A673 (cell line): Measurements from ENCODE around the gene THYN1. TPM values are rescaled to one million over a fixed set of nuclear protein-coding genes. Genes with fewer than 3 reads are reported as not detected.

Source experiments
- BruUV-seq: library from RNA; stranded (reverse); fragments of 400-500 nt; replicated peaks from 2 replicates; lab custom pipeline; 2021; lab: Mats Ljungman, UMichigan
- CTCF ChIA-PET: fragments of 300-600 bp; sonication (Branson Sonifier 250); formaldehyde crosslinking; loops from one replicate; lab custom pipeline; 2022; ENCODE audit warnings: antibody characterized with exemption; lab: Charles Lee
- POLR2A ChIA-PET: fragments of 300-600 bp; sonication (Branson Sonifier 250); formaldehyde crosslinking; loops from one replicate; lab custom pipeline; 2022; ENCODE audit warnings: antibody characterized with exemption; ENCODE audit not compliant: low non-redundant PET; lab: Charles Lee
- DNase-seq: peaks from one replicate; pipeline ENCODE4 v3.0.0-alpha.2; 2015; ENCODE audit warnings: low spot score
- H3K27ac ChIP-seq: fragments of 200-600 bp; sonication (generic); 2 replicates; pipeline ENCODE4 v1.5.1; 2016; ENCODE audit warnings: mixed run types, low read depth, mild to moderate bottlenecking, mixed read lengths, antibody characterized with exemption, low read length; ENCODE audit not compliant: poor library complexity, severe bottlenecking
- H3K27me3 ChIP-seq: fragments of 200-600 bp; sonication (generic); replicated peaks from 2 replicates; pipeline ENCODE4 v1.6.1; 2017; ENCODE audit warnings: mixed run types, low read depth, mild to moderate bottlenecking, mixed read lengths, antibody characterized with exemption, low read length; ENCODE audit not compliant: insufficient read depth, poor library complexity
- H3K36me3 ChIP-seq: fragments of 200-600 bp; sonication (generic); 2 replicates; pipeline ENCODE4 v1.6.1; 2016; ENCODE audit warnings: mixed run types, mild to moderate bottlenecking, mixed read lengths, antibody characterized with exemption, low read length; ENCODE audit not compliant: insufficient read depth, poor library complexity, severe bottlenecking
- H3K4me1 ChIP-seq: fragments of 200-600 bp; sonication (generic); 2 replicates; pipeline ENCODE4 v1.6.1; 2017; ENCODE audit warnings: mixed run types, mild to moderate bottlenecking, mixed read lengths, antibody characterized with exemption, low read length; ENCODE audit not compliant: insufficient read depth, poor library complexity, severe bottlenecking
- H3K4me3 ChIP-seq: fragments of 200-600 bp; sonication (generic); 2 replicates; pipeline ENCODE4 v1.5.1; 2016; ENCODE audit warnings: low read depth, mixed run types, mild to moderate bottlenecking, mixed read lengths, low read length; ENCODE audit not compliant: poor library complexity, severe bottlenecking
- H3K9me3 ChIP-seq: fragments of 200-600 bp; sonication (generic); 2 replicates; pipeline ENCODE4 v1.6.1; 2016; ENCODE audit warnings: mixed run types, low read depth, mild to moderate bottlenecking, mixed read lengths, antibody characterized with exemption, low read length; ENCODE audit not compliant: poor library complexity, severe bottlenecking
- CTCF ChIP-seq: fragments of 300-800, 200-600 bp; sonication (generic); conservative IDR thresholded peaks from 2 replicates; pipeline ENCODE4 v1.5.1; 2017; ENCODE audit warnings: low read depth, mild to moderate bottlenecking, antibody characterized with exemption, low read length, moderate library complexity, mixed read lengths
- EZH2 ChIP-seq: fragments of 200-600 bp; sonication (generic); IDR thresholded peaks from 2 replicates; pipeline ENCODE4 v1.6.1; 2017; ENCODE audit warnings: borderline replicate concordance, low read depth, mild to moderate bottlenecking, mixed read lengths, antibody characterized with exemption, low read length; ENCODE audit not compliant: poor library complexity, severe bottlenecking
- intact Hi-C: fragments of 100-400 bp; cut with micrococcal nuclease; formaldehyde crosslinking; loops from one replicate; pipeline ENCODE4 v1.10.0; 2022; ENCODE audit not compliant: unreplicated experiment
- total RNA-seq: library from RNA; stranded (reverse); gene quantifications from 2 replicates; pipeline ENCODE4 v1.2.3, GENCODE V29; 2021

THYN1 gene
- total RNA-seq, 1 experiment from 2014 or later = 57.2 TPM

- Histone ChIP-seq H3K4me1 (peaks cover 12% of the 10 kb centered on the region), H3K27me3 (no peaks in the 10 kb centered on the region), H3K9me3 (no peaks in the 10 kb centered on the region), H3K4me3 (peak overlapping the region; percentile 65), H3K27ac (peak overlapping the region; percentile 79), H3K36me3 (peaks cover 12% of the 10 kb centered on the region)
- ChIA-PET POLR2A (interaction anchor here (0.6 kb wide), 1 partner anchor 73 kb away, joined by 5 read pairs; no protein-coding TSS in a partner anchor), CTCF (interaction anchor here (1.3 kb wide), 1 partner anchor 18 kb away, joined by 4 read pairs; no protein-coding TSS in a partner anchor)
- TF ChIP-seq EZH2 (no peak), CTCF (no peak)
- intact Hi-C loops = loop anchor here (2.0 kb wide), 1 partner anchor 28 kb away; the partner anchor contains the start of genes ACAD8 and THYN1
- BruUV-seq = no TSS peak
- peak; percentile 87 for DNase-seq
Observed at GRCh38 chr11:134224710-134225664, 28.2 kb downstream of the THYN1 start.

- intact Hi-C loops = loop anchor here (2.0 kb wide), 1 partner anchor 29 kb away; the partner anchor contains the start of genes ACAD8 and THYN1
- no peak for TF ChIP-seq CTCF
- no peak for TF ChIP-seq EZH2
- Histone ChIP-seq H3K27me3 (no peaks in the 10 kb centered on the region), H3K27ac (peak within 1 kb of the TSS; percentile 79), H3K36me3 (peaks cover 21% of the 10 kb centered on the region), H3K4me3 (peak within 1 kb of the TSS; percentile 65), H3K4me1 (peaks cover 12% of the 10 kb centered on the region), H3K9me3 (no peaks in the 10 kb centered on the region)
- BruUV-seq = no TSS peak
- peak; percentile 99 for DNase-seq
- CTCF ChIA-PET = interaction anchor here (0.7 to 1.3 kb wide), 3 partner anchors 15 to 20 kb away, joined by 3 to 4 read pairs (median 4); no protein-coding TSS in a partner anchor
- POLR2A ChIA-PET = interaction anchor here (0.7 kb wide), 1 partner anchor 114 kb away, joined by 8 read pairs; no protein-coding TSS in a partner anchor
Observed at GRCh38 chr11:134223836-134224709, 29.1 kb downstream of the THYN1 start, which contains the start of the genes NCAPD3 and VPS26B. Gene NCAPD3, minus strand, starts transcription at chr11:134223967. Its CDS starts 41 bp downstream, at chr11:134223926. Gene VPS26B, plus strand, starts transcription at chr11:134224671. Its CDS starts 452 bp downstream, at chr11:134225123.

GRCh38 chr11:134223121-134223520 lies 30.0 kb downstream of the THYN1 start:
- Histone ChIP-seq H3K27me3 (no peaks in the 10 kb centered on the region), H3K4me1 (peaks cover 12% of the 10 kb centered on the region), H3K4me3 (peak overlapping the region; percentile 65), H3K27ac (peak overlapping the region; percentile 79), H3K36me3 (peaks cover 30% of the 10 kb centered on the region), H3K9me3 (no peaks in the 10 kb centered on the region)
- intact Hi-C loops = no loop called here
- POLR2A ChIA-PET = no interaction called here
- CTCF ChIA-PET = no interaction called here
- no peak for TF ChIP-seq CTCF
- no peak for TF ChIP-seq EZH2
- DNase-seq = peak; percentile 19
- TSS peak; percentile 43 for BruUV-seq
